Stimulated activated CD8-positive, alpha-beta memory T cell treated with anti-CD3 and anti-CD28 coated beads, Interleukin-4, amount 100 ng/mL, for 4 hours (primary cell): ENCODE results near the gene CDPF1.
"Not testable (repeated sequence)": the region's sequence is repeated elsewhere in the genome, so short reads cannot be mapped to it uniquely, and the experiment has no call there.

Experiments used
- DNase-seq, 2 donors: peaks; one replicate each; pipeline ENCODE4 v3.0.0-alpha.2; 2020; ENCODE audit warnings: low read depth in 2 of 2, low spot score in 1 of 2

CDPF1 gene

GRCh38 chr22:46281866-46282678 is 32.0 kb upstream of the CDPF1 start:
- DNase-seq: no peak

- DNase-seq: no peak
Measured at GRCh38 chr22:46280999-46281623, 31.0 kb upstream of the CDPF1 start.

GRCh38 chr22:46280063-46280817 is 30.1 kb upstream of the CDPF1 start:
- DNase-seq: no peak

GRCh38 chr22:46278656-46279645 is 28.9 kb upstream of the CDPF1 start:
- DNase-seq: no peak

GRCh38 chr22:46276563-46276962 is 26.5 kb upstream of the CDPF1 start:
- DNase-seq: no peak

- no peak for DNase-seq
Measured at GRCh38 chr22:46275455-46276122, 25.5 kb upstream of the CDPF1 start.

- no peak for DNase-seq
Measured at GRCh38 chr22:46274381-46274780, 24.3 kb upstream of the CDPF1 start.

GRCh38 chr22:46273432-46274148 is 23.5 kb upstream of the CDPF1 start:
- DNase-seq: no peak

GRCh38 chr22:46272762-46273431 is 22.8 kb upstream of the CDPF1 start:
- no peak for DNase-seq

GRCh38 chr22:46272196-46272595 is 22.1 kb upstream of the CDPF1 start:
- DNase-seq: no peak

GRCh38 chr22:46269564-46269963 is 19.5 kb upstream of the CDPF1 start:
- DNase-seq: no peak

- no peak for DNase-seq
Measured at GRCh38 chr22:46267431-46268279, 17.6 kb upstream of the CDPF1 start, which contains the start of gene TTC38. TSS of gene TTC38 (plus strand) at chr22:46268008. CDS start at chr22:46268040, 32 bp downstream.

- DNase-seq: not testable (repeated sequence)
Measured at GRCh38 chr22:46265627-46266026, 15.5 kb upstream of the CDPF1 start.

GRCh38 chr22:46264520-46264919 is 14.4 kb upstream of the CDPF1 start:
- DNase-seq: not testable (repeated sequence)

- DNase-seq: no peak
Measured at GRCh38 chr22:46263216-46263590, 13.1 kb upstream of the CDPF1 start, which contains the start of gene PKDREJ. TSS of gene PKDREJ (minus strand) at chr22:46263343. CDS start at chr22:46263322, 21 bp downstream.

GRCh38 chr22:46262449-46263215 is 12.5 kb upstream of the CDPF1 start:
- no peak for DNase-seq

- DNase-seq: no peak
Measured at GRCh38 chr22:46260038-46260437, 9.9 kb upstream of the CDPF1 start.
